ENCODE measurements around the gene CARMIL1.
"Not testable (repeated sequence)": the region's sequence is repeated elsewhere in the genome, so short reads cannot be mapped to it uniquely, and the experiment has no call there.

The CARMIL1 gene

DNA sequence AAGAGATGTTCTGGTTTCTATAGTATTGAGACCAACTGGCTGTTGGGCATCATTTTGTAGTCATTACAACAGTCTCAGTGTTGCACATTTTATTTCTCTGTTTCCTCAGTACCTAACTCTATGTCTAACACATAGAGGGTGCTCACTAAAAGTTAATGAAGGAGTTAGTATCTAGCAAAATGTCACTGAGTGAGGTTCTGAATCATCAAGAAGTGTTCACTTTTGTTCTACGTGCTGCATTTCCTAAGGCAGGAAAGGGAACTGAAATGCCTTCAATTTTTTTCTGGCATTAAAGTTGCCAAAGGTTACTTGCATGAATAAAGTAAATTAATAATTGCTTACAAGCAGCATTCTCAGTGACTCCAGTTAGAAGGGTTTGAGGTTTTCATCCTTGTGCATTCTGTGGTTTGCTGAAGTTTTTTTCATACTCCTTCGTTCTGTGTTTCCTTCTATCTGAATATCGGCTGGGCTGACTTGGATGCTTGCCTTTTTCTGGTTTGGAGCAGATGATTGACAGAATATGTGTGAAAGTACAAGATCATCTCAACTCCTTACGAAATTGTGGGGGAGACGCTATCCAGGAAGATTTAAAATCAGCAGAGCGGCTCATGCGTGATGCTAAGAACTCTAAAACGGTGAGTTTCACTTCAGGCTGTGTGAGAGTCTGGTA lies 258.3 kb downstream of the CARMIL1 start:
- DNase-seq: no peak

DNA sequence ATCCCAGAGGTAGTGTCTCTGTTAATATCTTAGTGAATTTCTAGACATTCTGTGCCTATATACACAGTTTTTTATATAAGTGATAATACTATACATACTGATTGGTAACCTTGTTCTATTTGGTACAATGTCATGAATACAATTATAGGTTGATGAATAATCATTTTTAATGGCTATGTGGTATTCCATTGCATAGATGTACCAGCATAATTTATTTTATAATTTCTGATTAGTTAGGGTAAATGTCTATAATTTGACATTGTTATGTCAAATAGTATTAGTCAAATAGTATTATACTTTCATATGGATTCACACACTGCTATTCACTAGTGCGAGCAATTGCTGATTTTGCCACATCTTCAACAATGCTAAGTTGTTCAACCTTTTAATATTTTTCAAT lies 262.1 kb downstream of the CARMIL1 start:
- DNase-seq: no peak

DNA sequence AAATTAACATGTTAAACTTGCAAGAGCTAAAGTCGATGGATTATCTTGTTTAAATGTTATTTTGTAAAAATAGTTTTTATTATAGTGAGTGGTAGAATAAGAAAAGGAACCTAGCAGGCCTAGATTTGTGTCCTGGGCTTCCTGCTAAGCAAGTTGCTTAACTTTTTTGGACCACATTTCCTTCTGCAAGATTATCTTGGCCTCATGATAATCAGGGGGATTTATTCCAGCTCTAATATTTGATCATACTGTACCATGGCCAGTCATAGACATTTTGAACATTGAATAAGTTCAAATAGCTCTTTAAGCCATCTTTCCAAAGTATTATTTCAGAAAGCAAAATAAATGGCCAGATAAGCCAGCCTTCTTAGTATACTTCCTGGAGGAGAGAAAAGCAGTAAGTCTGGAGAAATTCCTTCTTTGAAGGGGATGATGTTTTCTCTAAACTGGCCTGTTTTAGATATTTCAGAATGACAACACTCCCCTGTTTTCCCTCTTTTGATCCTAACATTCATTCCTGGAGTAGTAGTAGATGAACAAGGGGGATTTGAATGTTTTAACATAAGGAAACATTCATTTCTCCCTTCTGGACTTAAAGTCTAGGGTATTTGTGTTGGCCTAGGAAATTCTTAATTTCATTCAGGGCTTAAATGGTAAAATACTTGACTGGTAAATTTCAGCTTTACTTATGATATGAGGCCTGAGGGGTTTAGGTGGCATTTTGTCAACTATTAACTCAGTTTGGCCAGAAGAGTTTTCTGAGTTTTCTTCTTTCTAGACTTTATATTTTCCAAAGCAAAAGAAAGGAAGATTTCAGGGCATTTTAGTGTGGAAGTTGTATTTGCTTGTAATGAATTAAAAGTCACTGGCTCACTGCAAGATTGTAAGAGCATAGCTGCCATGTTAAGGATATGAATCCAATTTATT lies 264.1 kb downstream of the CARMIL1 start:
- DNase-seq: no peak

DNA sequence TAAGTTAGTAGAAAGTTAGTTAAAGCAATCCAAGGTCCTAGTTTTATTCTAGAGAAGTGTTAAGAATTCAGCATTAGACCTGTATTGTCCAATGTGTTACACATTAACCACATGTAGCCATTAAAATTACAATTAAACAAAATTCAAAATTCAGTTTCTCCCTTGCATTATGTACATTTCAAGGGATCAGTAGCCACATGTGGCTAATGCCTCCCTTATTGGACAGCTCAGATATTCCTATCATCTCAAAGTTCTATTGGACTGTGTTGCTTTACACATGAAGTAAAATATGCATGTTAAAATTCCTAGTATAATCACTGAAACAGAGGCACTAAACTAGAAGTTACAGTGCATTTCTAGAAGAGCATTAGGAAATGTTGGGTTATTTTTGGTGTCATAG lies 265.7 kb downstream of the CARMIL1 start:
- no peak for DNase-seq

DNA sequence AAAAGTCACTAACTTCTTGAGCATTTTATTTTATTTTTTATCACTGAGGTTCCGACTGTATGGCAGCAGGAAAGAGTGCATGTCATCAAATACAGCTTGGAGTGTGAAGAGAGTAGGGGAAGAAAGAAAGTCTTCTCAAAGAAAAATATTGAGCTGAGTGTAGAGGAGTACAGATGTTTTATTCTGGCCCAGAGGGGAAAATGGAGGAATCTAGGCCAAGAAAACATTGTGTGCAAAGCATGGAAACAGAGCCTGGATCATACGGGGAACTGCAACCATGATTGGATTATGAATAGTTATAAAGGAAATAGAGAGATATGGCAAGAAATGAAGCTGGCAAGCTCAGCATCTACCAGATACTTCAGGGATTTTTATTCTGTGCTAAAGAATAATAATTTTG lies 268.6 kb downstream of the CARMIL1 start:
- no peak for DNase-seq

DNA sequence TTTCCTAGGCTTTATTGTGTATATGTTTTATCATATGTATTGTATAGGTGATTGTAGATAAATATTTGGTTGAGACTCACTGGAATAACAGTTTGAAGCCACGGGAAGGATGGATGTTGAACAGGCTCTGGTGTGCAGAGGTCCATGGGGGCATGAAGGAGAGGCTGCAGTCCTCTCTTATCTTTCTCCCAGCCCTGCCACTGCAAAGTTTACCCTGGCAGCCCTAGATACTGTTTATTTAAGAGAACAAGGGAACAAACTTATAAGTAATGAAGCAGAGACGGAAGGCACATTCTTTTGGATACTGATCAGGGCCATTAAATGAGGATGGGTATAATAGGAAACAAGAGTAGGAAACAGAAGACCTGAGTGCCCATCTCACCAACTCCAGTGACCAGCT lies 269.3 kb downstream of the CARMIL1 start:
- DNase-seq: no peak

DNA sequence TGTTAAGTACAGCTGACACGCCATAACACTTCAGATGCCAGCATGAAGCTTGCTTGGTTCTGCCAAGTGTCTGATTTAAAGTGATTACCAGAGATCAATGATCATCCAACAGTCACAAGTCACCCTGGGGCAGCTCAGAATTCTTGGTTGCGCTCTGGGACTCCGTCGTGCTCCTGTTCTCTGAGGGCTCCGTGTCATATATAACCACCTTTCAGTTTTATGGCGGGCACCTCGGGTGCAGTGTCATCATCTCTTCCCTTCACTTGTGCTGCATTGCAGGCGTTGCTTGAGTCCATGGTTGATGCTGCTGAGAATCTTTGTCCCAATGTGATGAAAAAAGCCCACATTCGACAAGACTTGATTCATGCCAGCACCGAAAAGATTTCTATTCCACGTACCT lies 271.5 kb downstream of the CARMIL1 start:
- DNase-seq: no peak

DNA sequence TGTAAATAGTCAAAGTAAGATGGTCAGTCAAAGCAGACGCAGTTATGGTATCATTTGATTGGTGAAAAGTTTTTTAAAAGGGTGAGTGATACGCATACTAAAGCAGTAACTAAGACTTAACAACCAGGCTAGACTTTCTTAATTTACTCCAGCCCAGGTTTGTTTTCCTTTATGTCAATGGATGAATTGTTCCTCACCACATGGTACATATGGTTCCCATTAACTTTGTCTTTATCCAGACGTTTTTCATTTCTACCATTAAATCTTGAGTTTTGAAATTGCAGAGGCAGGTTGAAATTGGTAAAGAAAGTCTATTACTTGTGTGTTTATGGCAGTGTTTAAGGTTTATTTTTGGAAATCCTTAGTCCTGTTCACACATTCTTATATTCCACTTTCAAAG lies 274.3 kb downstream of the CARMIL1 start:
- DNase-seq: no peak

DNA sequence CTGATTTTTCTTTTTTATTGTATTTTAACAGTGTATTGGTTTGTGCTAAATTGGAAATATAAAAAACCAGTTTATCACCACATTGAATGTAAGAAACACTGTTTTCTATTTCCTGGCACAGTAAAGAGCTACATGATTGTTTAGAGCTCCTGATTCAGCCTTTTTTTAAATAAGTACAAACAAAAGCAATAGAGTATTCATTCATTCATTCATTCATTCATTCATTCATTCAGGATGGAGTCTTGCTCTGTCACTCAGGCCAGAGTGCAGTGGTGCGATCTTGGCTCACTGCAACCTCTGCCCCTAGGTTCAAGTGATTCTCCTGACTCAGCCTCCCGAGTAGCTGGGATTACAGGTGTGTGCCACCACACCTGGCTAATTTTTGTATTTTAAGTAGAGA lies 276.0 kb downstream of the CARMIL1 start:
- no peak for DNase-seq

DNA sequence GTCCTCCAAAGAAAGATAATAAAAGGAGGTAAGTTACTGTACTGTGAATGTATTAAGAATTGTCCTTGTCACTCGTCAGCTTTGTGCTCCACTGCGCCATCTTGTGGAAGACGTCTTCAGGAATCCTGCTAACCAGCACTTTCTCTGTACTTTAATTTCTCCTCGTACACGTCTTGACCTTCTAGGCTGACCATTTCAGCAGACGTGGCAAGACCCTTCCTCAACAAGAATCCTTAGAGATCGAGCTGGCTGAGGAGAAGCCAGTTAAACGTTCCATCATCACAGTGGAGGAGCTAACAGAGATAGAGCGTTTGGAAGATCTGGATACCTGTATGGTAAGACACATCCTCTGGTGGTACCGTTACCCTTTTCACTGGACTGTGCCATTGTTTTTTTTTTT lies 277.3 kb downstream of the CARMIL1 start:
- peak; percentile 61 for DNase-seq

DNA sequence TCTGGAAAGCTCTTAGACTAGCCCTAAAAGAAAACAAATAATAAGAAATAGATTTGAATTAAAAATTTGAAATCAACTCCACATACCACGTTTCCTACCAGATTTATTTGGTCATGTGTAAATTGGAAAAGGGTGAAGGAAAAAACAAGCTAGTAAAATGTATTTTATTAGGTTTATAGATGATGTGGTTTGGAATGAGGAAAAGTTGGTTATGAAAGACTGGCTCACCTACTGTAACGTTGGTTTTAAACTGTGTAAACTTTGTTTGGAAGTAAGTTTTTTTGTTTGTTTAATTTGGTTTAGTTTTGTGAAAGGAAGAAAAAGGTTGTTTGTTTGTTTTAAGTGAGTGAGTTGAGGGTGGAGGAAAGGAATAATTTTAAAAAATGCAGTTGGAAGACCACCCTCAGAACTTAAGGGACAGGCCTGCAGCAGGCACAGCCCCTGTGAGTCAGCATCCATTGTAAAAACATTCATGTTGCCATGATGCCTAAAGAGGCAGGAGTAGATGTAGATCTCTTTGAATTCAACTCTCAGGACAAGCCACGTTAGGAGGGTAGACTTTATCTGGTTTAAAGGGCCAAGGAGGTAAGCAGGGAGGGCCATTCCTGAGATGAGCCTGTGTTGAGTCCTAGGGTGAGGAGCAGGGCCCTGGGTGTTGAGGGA lies 279.1 kb downstream of the CARMIL1 start:
- DNase-seq: no peak

DNA sequence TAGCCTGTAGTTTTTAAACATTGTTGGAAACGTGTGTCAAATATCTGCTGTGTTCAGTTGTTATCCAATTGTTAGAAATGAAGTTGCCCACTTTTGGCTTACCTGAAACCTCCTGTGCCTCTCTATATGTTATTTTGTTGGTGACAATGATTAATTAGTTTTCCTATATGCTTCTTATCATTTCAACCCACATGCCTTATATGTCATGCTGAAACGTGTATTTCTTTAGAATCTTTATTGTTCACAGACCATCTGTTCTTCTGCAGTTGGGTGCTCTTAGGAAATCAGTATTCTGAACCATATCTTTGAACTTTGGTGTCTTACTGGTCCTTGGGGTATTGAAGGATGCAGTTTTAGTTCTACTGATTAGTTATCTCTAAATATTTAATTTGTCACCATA lies 281.7 kb downstream of the CARMIL1 start:
- DNase-seq: no peak

DNA sequence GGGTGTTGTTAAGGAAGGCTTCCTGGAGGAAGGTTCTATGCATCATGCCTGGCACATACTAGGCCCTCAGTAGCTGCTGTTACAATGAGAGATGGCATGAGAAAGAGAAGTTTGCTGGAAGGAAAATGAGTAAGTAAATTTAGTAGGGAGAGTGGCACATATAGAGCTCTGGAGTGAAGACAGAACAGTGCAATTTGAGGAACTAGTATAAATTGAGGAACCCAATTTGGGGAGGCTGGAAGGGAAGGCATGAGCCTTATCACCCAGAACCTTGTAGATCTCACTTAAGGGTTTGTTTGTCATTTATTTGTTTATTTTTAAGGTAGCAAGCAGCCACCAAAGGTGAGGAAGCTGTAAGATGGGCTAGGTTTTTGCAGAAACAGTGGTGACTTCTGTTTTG lies 285.8 kb downstream of the CARMIL1 start:
- no peak for DNase-seq

DNA sequence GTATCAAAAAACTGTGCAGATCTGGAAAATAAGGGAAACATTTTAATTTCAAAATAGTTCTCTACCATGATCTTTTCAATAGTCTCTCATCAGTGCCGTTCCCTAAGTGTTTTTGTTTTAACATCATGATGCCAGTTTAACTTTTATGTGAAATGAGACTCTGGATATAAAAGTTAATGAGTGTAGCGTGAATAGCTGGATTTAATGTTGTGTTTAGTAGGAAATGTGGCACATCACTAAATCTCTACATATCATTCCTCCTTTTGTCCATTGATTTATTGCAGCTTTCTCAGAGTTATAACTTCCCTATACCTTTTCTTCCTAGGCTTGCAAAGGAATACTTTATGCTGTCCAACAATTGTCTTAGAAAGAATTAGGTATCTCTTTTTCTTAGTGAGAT lies 291.4 kb downstream of the CARMIL1 start:
- DNase-seq: no peak

DNA sequence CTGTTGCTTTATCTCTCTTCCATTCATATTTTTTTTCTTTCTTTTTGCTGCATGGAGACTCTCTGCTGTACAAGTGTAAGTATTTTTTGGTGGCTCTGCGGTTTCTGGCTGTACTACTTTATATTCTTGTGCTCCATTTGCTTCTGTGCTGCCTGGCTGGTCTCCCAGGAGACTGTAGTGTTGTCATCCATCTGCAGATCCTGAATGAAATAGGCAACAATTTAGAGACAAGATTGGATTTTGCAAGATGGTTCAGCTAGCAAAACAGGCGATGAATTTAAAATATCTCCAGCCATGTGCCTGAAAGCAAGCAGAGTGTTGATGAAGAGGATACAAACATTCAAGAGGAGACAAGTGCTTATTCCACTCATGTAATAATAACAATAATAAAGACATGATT lies 297.7 kb downstream of the CARMIL1 start:
- DNase-seq: no peak

DNA sequence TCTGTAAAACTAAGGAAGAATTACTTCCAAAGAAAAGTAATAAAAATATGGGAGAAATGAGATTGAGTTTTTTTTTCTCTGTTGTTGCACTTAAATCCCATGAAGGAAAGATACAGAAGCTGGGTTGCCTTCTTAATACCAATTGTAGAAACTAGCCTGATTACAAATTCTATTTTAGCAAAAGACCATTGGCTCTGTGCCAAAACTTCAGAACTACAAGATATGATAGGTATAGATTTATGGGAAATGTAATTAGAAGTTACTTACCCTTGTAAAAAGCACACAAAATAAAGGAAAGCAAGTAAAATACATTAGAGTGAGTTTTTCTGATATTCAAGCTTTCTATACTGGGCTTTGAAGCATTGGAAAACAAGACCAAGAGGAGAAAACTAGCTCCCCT lies 299.4 kb downstream of the CARMIL1 start:
- no peak for DNase-seq

DNA sequence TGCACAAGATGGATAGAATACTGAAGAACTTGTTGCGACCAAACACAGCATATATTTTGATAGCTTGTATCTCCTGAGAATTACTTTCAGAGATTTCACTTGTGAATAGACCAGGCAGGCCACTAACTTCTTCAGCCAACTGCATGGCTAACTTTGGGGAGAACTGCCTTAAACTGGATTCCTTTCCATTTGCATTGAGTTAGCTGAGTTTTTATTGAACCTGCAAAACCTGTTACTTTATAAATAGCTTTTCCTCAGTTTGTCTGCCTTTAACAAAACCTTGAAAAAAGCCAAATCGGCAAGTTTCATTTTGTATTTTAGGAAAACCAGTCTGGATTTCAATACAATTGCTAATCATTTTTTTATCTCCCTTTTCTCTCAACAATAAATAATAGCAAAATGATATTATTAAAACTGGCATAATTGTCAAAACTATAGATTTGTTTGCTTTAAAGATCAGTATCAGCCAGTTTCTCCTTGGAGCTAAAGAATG lies 300.3 kb downstream of the CARMIL1 start:
- DNase-seq: no peak

DNA sequence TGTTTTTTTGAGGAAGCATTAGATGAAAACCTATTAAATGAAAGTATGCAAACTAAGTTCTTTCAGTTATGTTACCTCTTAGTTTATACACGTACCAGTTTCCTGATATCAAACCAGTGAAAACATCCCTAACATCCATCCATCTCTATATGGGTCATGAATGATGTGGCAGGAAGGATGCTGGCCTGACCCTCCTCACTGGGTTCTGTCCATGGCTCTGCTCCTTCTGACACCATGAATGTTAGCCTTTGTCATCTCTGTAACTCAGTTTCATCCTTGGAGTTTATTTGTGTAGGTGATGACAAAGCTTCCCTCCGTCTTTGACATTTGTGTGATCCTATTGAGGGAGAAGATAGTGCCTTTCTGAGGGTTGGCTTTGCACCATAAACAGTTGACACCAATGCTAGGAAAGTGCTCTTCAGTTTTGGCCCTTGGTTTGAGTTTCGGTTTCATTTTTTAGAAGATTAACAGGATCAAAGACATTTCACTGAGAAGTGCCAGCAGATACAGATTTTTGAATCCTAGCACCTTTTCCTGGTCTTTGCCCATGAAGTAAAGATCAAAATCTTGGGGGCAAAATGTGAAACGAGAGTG lies 300.8 kb downstream of the CARMIL1 start:
- no peak for DNase-seq

DNA sequence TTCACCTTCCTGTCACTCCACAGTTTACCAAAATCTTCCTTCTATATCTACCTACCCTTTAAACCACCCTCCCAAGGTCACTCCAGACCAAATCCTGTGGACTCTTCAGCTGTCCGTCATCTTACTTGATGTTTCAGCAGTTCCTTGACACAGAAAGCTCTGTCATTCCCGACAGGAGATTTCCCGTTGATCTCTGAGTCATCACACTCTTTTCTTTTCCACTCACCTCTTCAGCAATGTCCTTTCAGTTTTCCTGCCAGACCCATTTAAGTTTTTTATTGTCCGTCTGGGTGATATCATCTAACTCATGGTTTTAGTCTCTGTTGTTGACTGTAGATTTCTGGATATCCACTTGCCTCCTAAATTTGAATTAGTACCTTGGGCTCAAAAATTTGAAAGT lies 302.9 kb downstream of the CARMIL1 start:
- no peak for DNase-seq

DNA sequence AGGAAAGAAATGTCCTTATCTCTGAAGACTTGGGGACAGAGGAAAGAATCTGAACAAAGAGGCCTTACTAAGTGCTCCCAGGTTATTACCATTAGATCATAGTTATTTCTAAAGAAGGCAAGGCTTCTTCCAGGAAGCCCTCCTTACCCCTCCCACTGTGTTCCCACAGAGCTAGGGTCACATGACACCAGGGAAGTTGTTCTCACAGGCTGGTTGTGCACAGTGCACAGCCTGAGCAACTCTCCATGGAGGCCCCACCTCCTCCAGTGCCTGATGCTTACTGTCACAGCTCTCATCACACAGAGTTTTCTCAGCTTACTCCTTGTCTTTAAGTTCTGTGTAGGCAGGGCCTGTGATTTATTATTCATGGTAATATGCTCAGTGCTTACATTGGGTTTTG lies 303.9 kb downstream of the CARMIL1 start:
- DNase-seq: no peak

DNA sequence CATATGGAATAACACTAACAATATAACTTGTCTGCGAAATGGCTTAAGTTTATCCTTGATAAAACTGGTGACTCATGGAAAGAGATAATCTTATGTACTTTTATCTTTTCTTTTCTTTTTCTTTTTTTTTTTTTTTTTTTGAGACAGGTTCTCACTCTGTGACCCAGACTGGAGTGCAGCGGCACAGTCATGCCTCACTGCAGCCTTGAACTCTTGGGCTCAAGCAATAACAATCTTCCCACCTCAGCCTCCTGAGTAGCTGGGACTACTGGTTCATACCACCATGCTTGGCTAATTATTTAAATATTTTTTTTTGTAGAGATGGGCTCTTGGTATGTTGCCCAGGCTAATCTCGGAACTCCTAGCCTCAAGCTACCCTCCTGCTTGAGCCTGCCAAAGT lies 304.7 kb downstream of the CARMIL1 start:
- DNase-seq: no peak

DNA sequence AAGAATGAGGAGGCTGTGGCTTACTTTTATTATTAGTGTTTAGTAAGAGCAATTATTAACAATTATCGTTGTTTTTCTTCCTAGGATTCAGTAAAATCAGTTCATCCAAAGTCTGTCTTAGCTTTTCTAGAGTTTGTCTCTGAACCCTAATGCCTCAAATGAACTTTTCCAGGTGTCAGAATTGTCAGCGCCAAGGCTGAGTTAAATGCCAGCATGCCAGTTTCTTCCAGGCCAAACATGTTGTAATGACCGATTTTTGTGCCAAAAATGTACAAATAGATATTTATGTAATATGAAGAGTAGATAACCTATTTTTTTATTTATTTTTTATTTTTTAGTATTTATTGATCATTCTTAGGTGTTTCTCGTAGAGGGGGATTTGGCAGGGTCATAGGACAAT lies 306.1 kb downstream of the CARMIL1 start:
- DNase-seq: no peak

DNA sequence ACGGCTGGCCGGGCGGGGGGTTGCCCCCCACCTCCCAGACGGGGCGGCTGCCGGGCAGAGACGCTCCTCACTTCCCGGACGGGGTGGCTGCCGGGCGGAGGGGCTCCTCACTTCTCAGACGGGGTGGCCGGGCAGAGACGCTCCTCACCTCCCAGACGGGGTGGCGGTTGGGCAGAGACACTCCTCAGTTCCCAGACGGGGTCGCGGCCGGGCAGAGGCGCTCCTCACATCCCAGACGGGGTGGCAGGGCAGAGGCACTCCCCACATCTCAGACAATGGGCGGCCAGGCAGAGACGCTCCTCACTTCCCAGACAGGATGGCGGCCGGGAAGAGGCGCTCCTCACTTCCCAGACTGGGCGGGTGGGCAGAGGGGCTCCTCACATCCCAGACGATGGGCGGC lies 306.9 kb downstream of the CARMIL1 start:
- DNase-seq: not testable (repeated sequence)
